Lower leg skin (tissue), 4 donors: ENCODE data around the gene ROR1. TPM values are rescaled to one million over a fixed set of nuclear protein-coding genes. Genes with fewer than 3 reads are reported as not detected.

Experiments used
- DNase-seq, 2 donors: peaks; one replicate each; pipeline ENCODE4 v3.0.0-alpha.2; 2019; ENCODE audit warnings: low spot score in 2 of 2
- H3K4me3 ChIP-seq: fragments of 200-600 bp; sonication (generic); 2 replicates; pipeline ENCODE4 v1.5.1; 2017; ENCODE audit warnings: mild to moderate bottlenecking, low read depth; ENCODE audit not compliant: poor library complexity, severe bottlenecking
- POLR2A ChIP-seq, 2 donors: fragments of 450-650 bp; IDR thresholded peaks; one replicate each; pipeline ENCODE4 v1.6.1; 2016 to 2017; ENCODE audit warnings: antibody characterized with exemption in 2 of 2, mild to moderate bottlenecking in 1 of 2, moderate library complexity in 1 of 2
- WGBS, 2 donors: methylation state at CpG; one replicate each; pipeline ENCODE4 v1.1.5; 2018; 5-methylcytosine and 5-hydroxymethylcytosine counted together
- intact Hi-C: fragments of 100-400 bp; cut with DNase I; formaldehyde crosslinking; loops from one replicate; pipeline ENCODE4 v1.15.0; 2023; ENCODE audit warnings: low total_unique reads
- total RNA-seq, 4 donors: library from RNA; depleted of rRNA; stranded (reverse); fragments of >200 nt; gene quantifications; one replicate each; pipeline ENCODE4 v1.1.0, GENCODE V29; 2016
- TF ChIP-seq, protein P1 (sequence below), 3 donors: fragments of 450-650 bp; IDR thresholded peaks; one replicate each; pipeline ENCODE4 v1.5.1; 2016; ENCODE audit warnings: antibody characterized with exemption in 3 of 3, mild to moderate bottlenecking in 3 of 3, moderate library complexity in 2 of 3

The ROR1 gene
- total RNA-seq, 4 donors from 2014 or later = 12.9 to 28.6 (median 22.5) TPM

DNA sequence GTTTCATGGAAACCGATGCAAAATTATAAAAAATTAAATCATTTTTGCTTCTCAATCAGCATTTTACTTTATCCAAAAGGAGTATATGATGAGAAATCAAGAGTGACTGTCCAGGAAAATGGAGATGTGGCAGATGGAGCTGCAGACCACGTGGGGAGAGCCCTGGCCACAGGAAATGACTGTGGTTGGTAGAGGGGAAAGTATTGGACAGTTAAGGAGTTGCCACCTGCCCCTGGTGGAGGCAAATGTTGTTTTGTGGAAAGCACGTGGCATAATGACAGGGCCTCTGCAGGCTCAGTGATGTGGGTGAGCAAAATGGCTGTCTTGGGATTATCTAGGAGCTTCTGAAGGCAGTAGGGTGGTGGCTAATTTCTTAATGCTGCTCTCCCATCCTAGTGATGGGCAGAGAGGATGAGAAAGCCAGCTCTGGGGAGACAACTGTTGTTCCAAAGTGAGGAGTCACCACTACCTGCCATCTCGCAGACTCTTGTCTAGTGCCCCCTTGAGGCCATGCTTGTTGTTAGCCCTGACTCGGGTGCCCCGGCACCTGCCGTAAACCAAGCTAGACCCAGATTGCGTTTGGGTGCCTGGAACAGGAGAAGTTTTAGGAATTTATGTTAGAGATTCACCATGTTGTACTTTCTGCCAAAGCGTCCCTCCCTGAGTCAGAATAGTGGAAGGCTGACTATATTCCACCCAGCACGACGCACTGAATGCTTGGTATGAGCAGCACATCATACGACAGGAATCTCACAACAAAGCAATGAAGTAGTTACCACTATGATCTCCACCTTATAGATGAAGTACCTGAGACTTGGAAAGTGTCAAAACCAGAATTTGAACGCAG lies 144.0 kb downstream of the ROR1 start:
- 92 to 93% methylated on average over 13 of the region's 13 CpGs for whole genome bisulfite sequencing, 2 donors
- no peak for TF ChIP-seq POLR2A (IDR thresholded peaks at IDR 0.05)
- TF ChIP-seq, protein P1, sequence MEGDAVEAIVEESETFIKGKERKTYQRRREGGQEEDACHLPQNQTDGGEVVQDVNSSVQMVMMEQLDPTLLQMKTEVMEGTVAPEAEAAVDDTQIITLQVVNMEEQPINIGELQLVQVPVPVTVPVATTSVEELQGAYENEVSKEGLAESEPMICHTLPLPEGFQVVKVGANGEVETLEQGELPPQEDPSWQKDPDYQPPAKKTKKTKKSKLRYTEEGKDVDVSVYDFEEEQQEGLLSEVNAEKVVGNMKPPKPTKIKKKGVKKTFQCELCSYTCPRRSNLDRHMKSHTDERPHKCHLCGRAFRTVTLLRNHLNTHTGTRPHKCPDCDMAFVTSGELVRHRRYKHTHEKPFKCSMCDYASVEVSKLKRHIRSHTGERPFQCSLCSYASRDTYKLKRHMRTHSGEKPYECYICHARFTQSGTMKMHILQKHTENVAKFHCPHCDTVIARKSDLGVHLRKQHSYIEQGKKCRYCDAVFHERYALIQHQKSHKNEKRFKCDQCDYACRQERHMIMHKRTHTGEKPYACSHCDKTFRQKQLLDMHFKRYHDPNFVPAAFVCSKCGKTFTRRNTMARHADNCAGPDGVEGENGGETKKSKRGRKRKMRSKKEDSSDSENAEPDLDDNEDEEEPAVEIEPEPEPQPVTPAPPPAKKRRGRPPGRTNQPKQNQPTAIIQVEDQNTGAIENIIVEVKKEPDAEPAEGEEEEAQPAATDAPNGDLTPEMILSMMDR (IDR thresholded peaks at IDR 0.05) = no peak
- intact Hi-C loops = no loop called here
- DNase-seq = no peak
- no peak overlapping the region for H3K4me3 ChIP-seq

DNA sequence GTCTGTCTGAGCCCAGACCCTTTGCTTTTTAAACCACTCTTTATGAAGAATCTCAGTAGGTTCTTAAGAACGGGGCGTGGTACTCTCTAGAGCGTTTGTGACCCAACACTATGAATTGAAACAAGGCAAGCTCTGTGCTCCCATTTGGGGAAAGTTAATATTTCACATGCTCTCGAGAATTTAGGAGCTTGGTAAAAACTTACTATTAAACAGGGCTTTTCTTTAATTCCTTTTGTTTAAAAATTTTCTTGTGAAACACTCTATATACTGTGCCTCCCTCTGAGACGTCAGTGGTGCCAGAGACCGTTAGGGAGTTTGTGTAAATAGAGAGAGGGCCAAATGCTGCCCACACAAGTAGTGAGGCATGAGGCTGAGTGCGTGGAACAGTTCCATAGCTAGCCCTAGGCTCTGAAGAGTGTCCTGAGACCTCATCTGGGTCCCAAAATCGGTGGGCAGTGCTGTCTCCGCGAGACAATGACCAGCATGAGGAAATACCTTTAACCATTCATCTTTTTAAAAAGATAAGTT lies 144.7 kb downstream of the ROR1 start:
- intact Hi-C loops = no loop called here
- 79 to 81% methylated on average over 10 of the region's 10 CpGs for WGBS, 2 donors

DNA sequence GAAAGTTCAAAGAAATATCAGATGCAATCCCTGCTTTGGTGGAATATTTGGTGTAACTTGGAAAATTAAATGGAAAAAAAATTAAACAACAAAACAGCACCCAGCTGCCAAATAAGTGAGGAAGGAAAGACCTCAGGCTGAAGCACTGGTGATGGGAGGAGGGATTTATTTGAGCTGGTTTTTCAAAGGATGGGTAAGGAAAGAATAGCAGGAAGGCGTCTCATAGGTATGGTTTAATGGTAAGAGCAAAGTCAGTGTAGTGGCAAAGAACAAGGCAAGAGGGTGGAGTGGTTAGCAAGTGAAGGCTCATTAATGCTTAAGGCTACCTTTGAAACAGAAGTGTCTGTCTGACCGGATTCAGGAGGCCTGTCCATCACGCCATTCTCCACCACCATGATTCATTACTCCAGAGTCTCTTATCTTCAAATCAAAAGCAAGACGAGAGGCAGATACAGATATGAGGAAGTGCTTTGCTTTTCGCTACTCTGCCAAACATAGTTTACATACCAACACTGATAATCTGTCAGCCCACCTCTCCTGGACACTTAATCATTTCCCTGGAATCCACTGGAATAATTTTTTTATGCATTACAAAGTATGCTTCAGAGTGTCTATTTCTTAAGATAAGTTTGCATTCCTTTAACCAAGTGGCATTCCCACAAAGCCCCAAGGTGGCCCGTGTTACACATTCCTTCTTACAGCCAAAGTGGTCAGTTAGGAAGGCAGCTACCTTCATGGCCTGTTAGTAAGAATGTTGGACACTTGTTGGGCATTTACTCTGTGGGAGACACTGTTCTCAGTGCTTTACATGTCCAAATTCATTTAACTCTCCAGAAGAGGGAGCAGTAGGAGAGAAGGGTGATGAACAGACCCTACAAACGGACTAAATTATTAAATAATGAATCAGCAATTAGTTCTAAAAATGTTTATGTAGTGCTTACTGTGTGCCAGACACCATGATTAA lies 146.6 kb downstream of the ROR1 start:
- WGBS, 2 donors = 67 to 70% methylated on average over 7 of the region's 7 CpGs
- intact Hi-C loops = no loop called here

More for the DNA sequence above, 144.7 kb downstream of the ROR1 start:
- DNase-seq = no peak
- no peak overlapping the region for H3K4me3 ChIP-seq
- TF ChIP-seq POLR2A (IDR thresholded peaks at IDR 0.05) = no peak
- TF ChIP-seq, protein P1 (IDR thresholded peaks at IDR 0.05) = no peak

DNA sequence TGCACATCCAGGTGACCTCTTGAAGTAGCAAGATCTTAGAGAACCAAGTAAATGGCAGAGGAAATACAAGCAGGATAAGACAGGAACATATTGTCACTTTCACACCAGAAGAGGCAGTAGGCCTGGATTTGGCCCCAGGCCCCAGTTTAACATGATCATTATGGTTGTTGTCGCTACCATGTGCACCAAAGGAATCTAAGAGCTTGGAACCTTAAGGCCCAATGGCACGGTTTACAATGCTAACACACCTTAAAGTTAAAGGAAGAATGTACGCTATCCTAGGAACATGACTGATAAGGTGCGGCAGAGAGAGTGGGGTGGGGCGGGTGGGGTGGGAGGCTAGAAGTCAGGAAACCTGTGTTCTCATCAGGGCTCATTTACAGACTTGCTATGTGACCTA lies 147.5 kb downstream of the ROR1 start:
- H3K4me3 ChIP-seq = no peak overlapping the region
- DNase-seq = no peak
- 64 to 83% methylated on average over 5 of the region's 5 CpGs for WGBS, 2 donors
- no peak for TF ChIP-seq POLR2A (IDR thresholded peaks at IDR 0.05)
- TF ChIP-seq, protein P1 (IDR thresholded peaks at IDR 0.05) = no peak
- intact Hi-C loops = no loop called here

More for the DNA sequence above, 146.6 kb downstream of the ROR1 start:
- no peak for DNase-seq
- TF ChIP-seq POLR2A (IDR thresholded peaks at IDR 0.05) = no peak
- TF ChIP-seq, protein P1 (IDR thresholded peaks at IDR 0.05) = no peak
- no peak overlapping the region for H3K4me3 ChIP-seq

DNA sequence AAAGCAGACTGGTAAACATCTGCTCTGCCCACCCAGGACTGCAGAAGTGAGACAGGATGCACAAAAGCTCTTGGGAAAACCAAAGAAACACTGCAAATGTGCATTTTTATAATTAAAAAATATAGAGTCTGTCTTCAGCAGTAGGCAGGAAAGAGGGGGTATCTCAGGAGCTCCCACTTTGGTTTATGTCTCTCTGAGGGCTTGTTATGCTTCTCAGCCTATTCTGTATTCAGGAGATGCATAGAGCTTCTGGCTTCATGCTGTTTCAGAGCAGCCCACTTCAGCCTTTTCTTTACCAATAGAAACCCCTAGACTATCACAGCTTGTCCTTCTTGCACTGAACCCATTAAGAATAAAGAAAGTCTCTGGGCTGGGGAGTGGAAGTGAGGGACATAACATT lies 148.0 kb downstream of the ROR1 start:
- intact Hi-C loops = no loop called here
- no peak for DNase-seq
- no peak for TF ChIP-seq POLR2A (IDR thresholded peaks at IDR 0.05)
- no peak overlapping the region for H3K4me3 ChIP-seq

DNA sequence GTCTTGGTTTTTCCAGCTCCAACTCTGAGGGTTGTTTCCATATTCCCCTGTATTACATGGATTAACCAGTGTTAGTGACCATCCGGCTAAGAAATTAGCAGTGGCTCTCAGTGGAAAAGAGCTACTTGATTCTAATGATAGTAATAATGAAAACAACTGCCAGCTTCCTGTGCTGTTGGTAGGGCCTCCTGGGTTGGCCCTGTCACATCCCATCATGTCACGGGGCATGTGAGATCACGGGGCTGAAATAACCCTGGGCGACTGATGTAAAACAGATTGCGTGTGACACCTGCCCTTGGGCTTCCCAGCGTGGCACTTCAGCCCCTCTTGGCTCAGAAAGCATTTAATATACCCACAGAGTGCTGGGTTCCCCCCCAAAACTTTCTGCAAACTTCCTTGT lies 149.0 kb downstream of the ROR1 start:
- DNase-seq = no peak
- no peak overlapping the region for H3K4me3 ChIP-seq
- TF ChIP-seq POLR2A (IDR thresholded peaks at IDR 0.05) = no peak
- 83 to 84% methylated on average over 6 of the region's 6 CpGs for WGBS, 2 donors
- intact Hi-C loops = no loop called here
